Activated T-helper 1 cell treated with Interleukin-2 at 50 U/mL for 16 hours (primary cell): Measurements from ENCODE around the gene COL20A1.
"Not testable (repeated sequence)": the region's sequence is repeated elsewhere in the genome, so short reads cannot be mapped to it uniquely, and the experiment has no call there.

Experiments
- DNase-seq: peaks from one replicate; pipeline ENCODE4 v3.0.0-alpha.2; 2020; ENCODE audit warnings: low read depth

COL20A1 gene

DNA sequence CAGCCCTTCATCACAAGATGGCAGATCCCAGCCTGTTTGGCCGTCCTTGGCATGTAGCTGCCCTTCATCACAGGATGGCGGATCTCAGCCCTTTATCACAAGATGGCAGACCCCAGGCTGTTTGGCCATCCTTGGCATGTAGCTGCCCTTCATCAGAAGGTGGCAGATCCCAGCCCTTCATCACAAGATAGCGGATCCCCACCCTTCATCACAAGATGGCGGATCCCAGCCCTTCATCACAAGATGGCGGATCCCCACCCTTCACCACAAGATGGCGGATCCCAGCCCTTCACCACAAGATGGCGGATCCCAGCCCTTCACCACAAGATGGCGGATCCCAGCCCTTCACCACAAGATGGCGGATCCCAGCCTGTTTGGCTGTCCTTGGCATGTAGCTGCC, 42.1 kb downstream of the COL20A1 start:
- DNase-seq: not testable (repeated sequence)

GRCh38 chr20:63335711-63336110, 42.7 kb downstream of the COL20A1 start:
- no peak for DNase-seq

DNA sequence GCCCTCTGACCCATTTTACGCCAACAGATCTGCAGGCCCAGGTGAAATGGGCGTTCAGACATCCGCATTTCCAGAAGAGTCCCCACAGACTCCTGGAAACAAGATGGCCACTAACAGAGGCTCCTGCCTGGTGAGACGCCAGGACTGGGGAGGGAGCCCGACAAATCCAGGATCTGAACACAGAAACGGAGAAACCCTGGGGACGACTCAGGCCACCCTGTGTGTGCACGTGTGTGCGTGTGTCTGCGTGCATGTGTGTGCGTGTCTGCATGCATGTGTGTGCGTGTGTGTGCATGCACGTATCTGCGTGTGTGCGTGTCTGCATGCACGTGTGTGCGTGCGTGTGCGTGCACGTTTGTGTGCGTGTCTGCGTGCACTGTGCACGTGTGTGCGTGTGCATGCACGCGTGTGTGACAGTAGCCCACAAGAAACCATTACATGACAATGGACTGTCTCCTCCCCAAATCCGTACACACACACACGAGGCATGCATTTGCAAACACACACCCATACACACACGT, 43.3 kb downstream of the COL20A1 start:
- no peak for DNase-seq

DNA sequence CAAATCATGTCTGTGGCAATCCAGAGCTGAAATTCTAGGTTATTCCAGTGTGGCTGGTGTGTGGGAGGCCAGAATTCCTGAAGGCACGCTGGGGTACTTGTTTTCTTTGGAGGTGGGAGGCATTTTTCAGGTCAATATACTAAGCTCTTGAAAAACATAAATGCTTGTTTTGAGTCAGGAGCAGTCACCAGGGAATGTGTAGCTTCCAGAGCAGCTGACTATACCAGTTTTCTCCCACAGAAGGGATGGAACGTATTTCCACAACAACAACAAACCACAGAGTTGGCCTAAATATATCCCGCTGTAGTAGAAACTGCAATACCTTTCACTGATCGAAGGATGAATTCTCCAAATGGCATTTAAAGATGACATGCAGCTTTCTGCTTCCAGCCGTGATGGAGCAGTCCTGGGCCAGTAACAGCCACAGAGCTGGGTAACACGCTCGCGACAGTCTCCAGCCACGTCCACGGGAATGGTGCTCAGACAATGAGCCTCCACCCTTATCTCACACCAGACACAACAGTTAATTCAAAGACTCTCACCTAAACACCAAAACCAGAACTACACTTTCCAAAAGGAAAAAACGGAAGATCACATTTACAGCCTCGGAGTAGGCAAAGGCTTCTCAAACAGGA, 44.9 kb downstream of the COL20A1 start:
- no peak for DNase-seq

DNA sequence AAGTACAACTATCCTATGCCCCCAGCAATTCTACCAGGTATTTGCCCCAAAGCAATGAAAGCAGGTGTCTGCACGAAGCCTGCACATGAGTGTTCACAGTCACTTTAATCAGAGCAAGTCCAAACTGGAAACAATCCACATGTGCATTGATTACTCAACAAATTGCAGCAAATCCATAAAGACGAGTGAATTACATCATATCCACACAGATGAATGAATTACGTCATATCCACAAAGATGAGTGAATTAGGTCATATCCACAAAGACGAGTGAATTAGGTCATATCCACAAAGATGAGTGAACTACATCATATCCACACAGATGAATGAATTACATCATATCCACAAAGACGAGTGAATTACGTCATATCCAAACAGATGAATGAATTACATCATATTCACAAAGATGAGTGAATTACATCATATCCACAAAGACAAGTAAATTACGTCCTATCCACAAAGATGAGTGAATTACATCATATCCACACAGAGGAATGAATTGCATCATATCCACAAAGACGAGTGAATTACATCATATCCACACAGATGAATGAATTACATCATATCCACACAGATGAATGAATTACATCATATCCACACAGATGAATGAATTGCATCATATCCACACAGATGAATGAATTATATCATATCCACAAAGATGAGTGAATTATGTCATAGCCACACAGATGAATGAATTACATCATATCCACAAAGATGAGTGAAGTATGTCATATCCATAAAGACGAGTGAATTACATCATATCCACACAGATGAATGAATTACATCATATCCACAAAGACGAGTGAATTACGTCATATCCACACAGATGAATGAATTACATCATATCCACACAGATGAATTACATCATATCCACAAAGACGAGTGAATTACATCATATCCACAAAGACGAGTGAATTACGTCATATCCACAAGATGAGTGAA, 46.4 kb downstream of the COL20A1 start:
- DNase-seq: not testable (repeated sequence)

GRCh38 chr20:63340158-63340688, 47.2 kb downstream of the COL20A1 start:
- DNase-seq: not testable (repeated sequence)

DNA sequence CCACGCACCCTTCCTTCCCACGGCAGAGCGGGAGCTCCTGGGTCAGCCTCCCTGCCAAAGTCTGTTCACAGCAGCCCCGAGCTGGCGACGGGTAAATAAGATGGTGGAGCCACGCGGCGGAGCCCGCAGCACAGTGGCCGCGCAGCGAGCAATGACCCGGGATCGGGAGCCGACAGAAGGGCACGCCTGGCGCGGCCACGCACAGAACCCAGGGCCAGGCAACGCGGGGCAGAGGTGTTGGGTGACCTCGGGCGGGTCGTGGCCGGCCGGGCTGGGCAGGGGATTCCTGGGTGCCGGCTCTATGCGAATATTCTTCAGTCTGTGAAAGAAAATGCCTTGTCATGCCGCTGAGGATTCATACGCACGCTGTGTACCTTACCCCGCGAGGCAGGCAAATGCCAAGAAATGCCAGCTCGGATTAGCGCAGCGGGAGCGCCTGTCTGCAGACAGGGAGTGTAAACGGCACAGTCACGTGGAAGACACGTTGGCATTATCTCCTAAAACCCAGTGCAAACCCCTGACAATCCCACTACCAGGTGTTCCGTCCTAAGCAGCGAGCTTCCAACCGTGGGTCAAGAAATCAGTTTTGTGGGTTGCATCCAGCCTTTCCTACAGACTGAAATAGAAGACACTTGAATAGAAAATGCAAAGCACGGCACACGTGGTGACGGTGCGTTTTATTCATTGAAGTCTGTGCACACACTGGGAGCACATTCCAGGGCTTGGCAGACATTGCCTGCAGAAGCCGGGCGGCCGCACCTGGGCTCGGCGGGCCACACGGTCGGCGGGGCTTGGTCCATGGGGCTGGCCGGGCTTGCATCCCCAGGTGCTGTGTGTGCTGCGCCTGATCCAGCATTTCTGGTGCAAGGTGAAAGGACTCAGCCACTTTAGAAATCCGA, 49.8 kb downstream of the COL20A1 start:
- no peak for DNase-seq

GRCh38 chr20:63343460-63344445, 50.8 kb downstream of the COL20A1 start:
- no peak for DNase-seq

- no peak for DNase-seq
Observed at GRCh38 chr20:63344616-63345327, 51.8 kb downstream of the COL20A1 start.

DNA sequence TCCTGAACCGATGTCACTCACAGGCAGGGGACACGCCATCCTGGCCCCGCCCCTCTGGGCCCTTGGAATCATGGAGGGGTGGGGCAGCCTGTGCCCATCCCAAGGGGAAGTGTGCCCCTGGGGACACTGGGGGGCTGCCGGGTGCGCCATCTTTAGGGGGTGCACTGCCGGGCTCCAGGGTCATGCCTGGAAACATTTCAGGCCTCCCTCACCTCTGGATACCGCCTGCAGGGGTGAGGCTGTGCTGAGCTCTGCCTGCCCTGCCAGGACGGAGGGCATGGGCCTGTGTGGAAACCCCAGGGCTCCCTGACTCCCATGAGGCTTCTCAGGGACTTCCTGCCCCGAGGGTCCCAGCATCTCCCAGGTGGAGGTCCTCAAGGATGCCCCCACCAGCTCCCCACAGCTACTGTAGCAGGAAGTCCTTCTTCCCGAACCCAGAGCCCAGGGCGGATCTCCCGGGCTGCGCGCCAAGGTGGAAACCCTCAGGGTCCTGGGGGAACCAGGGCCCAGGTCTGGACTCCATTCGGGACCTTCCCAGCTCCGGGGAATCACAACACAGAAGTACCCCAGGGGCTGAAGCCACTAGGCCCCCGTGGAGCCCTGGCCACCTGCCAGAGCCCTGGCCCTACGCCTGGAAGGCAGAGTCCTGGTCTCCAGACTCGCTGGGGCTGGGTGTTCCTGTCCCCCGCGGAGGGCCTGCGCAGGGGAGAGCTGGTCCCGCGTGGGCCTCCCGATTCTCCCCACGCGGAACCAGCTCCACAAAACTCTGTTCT, 52.5 kb downstream of the COL20A1 start:
- DNase-seq: no peak

GRCh38 chr20:63346131-63347080, 53.4 kb downstream of the COL20A1 start:
- no peak for DNase-seq

DNA sequence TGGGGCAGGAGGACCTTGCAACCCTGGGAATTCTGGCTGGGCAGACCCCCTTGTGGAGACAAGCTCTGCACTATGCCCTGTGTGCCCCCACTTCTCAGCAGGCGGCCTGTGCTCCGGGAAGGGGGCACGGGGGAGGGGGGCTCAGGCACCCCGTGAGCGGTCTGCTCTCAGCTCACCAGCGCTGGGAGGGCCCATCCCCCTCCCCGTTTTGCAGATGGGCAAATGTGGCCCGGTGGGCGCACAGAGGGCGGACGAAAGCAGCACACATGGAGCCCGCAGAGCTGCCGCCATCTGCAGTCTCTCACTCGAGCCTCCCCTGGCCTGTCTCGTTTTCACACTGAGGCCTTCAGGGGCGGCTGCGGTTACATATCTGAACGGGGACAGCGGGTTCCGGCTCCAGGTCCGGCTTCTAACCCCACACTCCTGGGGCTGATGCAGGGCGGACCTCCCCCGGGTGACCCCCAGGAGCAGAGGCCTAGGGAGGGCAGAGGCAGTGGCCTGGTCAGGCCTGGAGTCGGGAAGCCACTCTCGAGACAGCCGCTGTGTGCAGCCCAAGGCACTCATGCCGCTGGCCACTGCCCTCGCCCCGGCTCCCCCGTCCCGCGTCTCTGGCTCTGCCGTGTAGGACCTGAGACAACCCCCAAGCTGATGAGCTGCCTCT, 54.2 kb downstream of the COL20A1 start:
- no peak for DNase-seq

- DNase-seq: no peak
Observed at GRCh38 chr20:63347950-63348827, 55.2 kb downstream of the COL20A1 start.

GRCh38 chr20:63348828-63349515, 56.0 kb downstream of the COL20A1 start:
- no peak for DNase-seq

- no peak for DNase-seq
Observed at GRCh38 chr20:63349516-63349895, 56.5 kb downstream of the COL20A1 start.

- no peak for DNase-seq
Observed at GRCh38 chr20:63350196-63350595, 57.2 kb downstream of the COL20A1 start.
